Lower leg skin (tissue), 3 donors: ENCODE results near the gene DNAH12.

Experiments
- CTCF ChIP-seq, 3 donors: fragments of 450-650 bp; IDR thresholded peaks; one replicate each; pipeline ENCODE4 v1.5.1; 2016; ENCODE audit warnings: antibody characterized with exemption in 3 of 3, mild to moderate bottlenecking in 3 of 3, moderate library complexity in 2 of 3
- POLR2A ChIP-seq, 2 donors: fragments of 450-650 bp; IDR thresholded peaks; one replicate each; pipeline ENCODE4 v1.6.1; 2016 to 2017; ENCODE audit warnings: antibody characterized with exemption in 2 of 2, mild to moderate bottlenecking in 1 of 2, moderate library complexity in 1 of 2

GRCh38 chr3:57575966-57576626 lies 32.0 kb upstream of the DNAH12 start:
- TF ChIP-seq POLR2A (IDR thresholded peaks at IDR 0.05) (no peak), CTCF (IDR thresholded peaks at IDR 0.05) (no peak)
